HCT116 (cell line): ENCODE results near the gene TBC1D21. TPM values are rescaled to one million over a fixed set of nuclear protein-coding genes. Genes with fewer than 3 reads are reported as not detected.

Experiments used
- ATAC-seq: fragments of 200-7000 bp; cut with Tn5 transposase; 2 replicates; pipeline ENCODE4 v1.9.1; 2020; ENCODE audit warnings: mild to moderate bottlenecking, moderate library complexity
- BruUV-seq: library from RNA; stranded (reverse); fragments of 400-500 nt; replicated peaks from 2 replicates; lab custom pipeline; 2021; lab: Mats Ljungman, UMichigan
- CTCF ChIA-PET: fragments of 300-600 bp; sonication (Branson Sonifier 250); formaldehyde crosslinking; loops from one replicate; lab custom pipeline; 2021; ENCODE audit warnings: antibody characterized with exemption; lab: Charles Lee
- POLR2A ChIA-PET: fragments of 300-600, 350-600 bp; sonication (Branson Sonifier 250); formaldehyde crosslinking; loops from one replicate; lab custom pipeline; 2021; ENCODE audit warnings: antibody characterized with exemption; lab: Charles Lee
- RAD21 ChIA-PET, 2 experiments: fragments of 300-600 bp; sonication (Branson Sonifier 250); formaldehyde crosslinking; loops; one replicate each; lab custom pipeline; 2023; ENCODE audit warnings: low total read pairs in 2 of 2; ENCODE audit not compliant: uncharacterized antibody in 2 of 2, unreplicated experiment in 2 of 2, low non-redundant PET in 1 of 2; lab: Charles Lee
- DNase-seq: peaks from one replicate; pipeline ENCODE4 v3.0.0-alpha.2; 2010; ENCODE audit warnings: low read depth, low spot score
- H2AFZ ChIP-seq: fragments of 200-600 bp; shearing (Covaris generic), sonication (generic); 2 replicates; pipeline ENCODE4 v1.6.1; 2017; ENCODE audit warnings: low read depth, mixed run types, mixed read lengths, antibody characterized with exemption, low read length; ENCODE audit not compliant: poor library complexity, severe bottlenecking
- H3K27ac ChIP-seq: 2 replicates; pipeline ENCODE4 v1.5.1; 2012; ENCODE audit warnings: low read depth, low read length
- H3K27me3 ChIP-seq: fragments of 200-600 bp; sonication (generic); 2 replicates; pipeline ENCODE4 v1.6.1; 2016; ENCODE audit warnings: mixed run types, low read length, mixed read lengths; ENCODE audit not compliant: insufficient read depth
- H3K36me3 ChIP-seq, 2 experiments: fragments of 200-500 bp in 1 of 2; fragments of 200-600 bp in 1 of 2; sonication (Bioruptor generic) in 1 of 2; sonication (generic) in 1 of 2; 2 replicates each; pipeline versions ENCODE4 v1.5.1 to v1.6.1; 2014 to 2016; ENCODE audit warnings: low read length in 2 of 2, inconsistent platforms in 1 of 2, mixed read lengths in 1 of 2, mixed run types in 1 of 2; ENCODE audit not compliant: insufficient read depth in 2 of 2, control insufficient read depth in 1 of 2
- H3K4me1 ChIP-seq, 2 experiments: fragments of 200-600 bp in 1 of 2; sonication (generic) in 1 of 2; 2 replicates each; pipeline versions ENCODE4 v1.5.1 to v1.6.1; 2012 to 2017; ENCODE audit warnings: low read length in 2 of 2, inconsistent platforms in 1 of 2, mild to moderate bottlenecking in 1 of 2, mixed read lengths in 1 of 2, mixed run types in 1 of 2, moderate library complexity in 1 of 2; ENCODE audit not compliant: insufficient read depth in 2 of 2, control insufficient read depth in 1 of 2
- H3K4me2 ChIP-seq: fragments of 200-600 bp; sonication (generic); 2 replicates; pipeline ENCODE4 v1.6.1; 2017; ENCODE audit warnings: mixed run types, low read length, mixed read lengths
- H3K4me3 ChIP-seq, 2 experiments: fragments of 200-600 bp in 1 of 2; sonication (generic) in 1 of 2; replicated peaks in 1 of 2; 2 replicates each; pipeline ENCODE4 v1.5.1; 2011 to 2016; ENCODE audit warnings: low read length in 2 of 2, control low read depth in 1 of 2, low read depth in 1 of 2, mild to moderate bottlenecking in 1 of 2, mixed read lengths in 1 of 2, mixed run types in 1 of 2
- H3K79me2 ChIP-seq: fragments of 200-600 bp; sonication (generic); 2 replicates; pipeline ENCODE4 v1.6.1; 2017; ENCODE audit warnings: mild to moderate bottlenecking, mixed run types, low read length, moderate library complexity, mixed read lengths; ENCODE audit not compliant: insufficient read depth
- H3K9ac ChIP-seq: fragments of 200-600 bp; sonication (generic); 2 replicates; pipeline ENCODE4 v1.6.1; 2016; ENCODE audit warnings: low read length, mixed read lengths
- H3K9me2 ChIP-seq: fragments of 200-600 bp; sonication (generic), shearing (Covaris generic); 2 replicates; pipeline ENCODE4 v1.6.1; 2017; ENCODE audit warnings: mixed run types, mild to moderate bottlenecking, moderate library complexity; ENCODE audit not compliant: insufficient read depth
- H3K9me3 ChIP-seq, 2 experiments: fragments of 200-500 bp in 1 of 2; fragments of 200-600 bp in 1 of 2; sonication (Bioruptor generic) in 1 of 2; sonication (generic) in 1 of 2; 2 replicates each; pipeline ENCODE4 v1.6.1; 2014 to 2017; ENCODE audit warnings: low read length in 2 of 2, mixed read lengths in 2 of 2, inconsistent platforms in 1 of 2, low read depth in 1 of 2, mild to moderate bottlenecking in 1 of 2, mixed run types in 1 of 2, moderate library complexity in 1 of 2; ENCODE audit not compliant: control insufficient read depth in 1 of 2, insufficient read depth in 1 of 2
- H4K20me1 ChIP-seq: fragments of 200-600 bp; sonication (generic), shearing (Covaris generic); 2 replicates; pipeline ENCODE4 v1.6.1; 2017; ENCODE audit warnings: mixed run types, mild to moderate bottlenecking, moderate library complexity; ENCODE audit not compliant: insufficient read depth
- ATF3 ChIP-seq: IDR thresholded peaks from 2 replicates; pipeline ENCODE4 v1.6.1; 2012
- CBX3 ChIP-seq: IDR thresholded peaks from 2 replicates; pipeline ENCODE4 v1.6.1; 2012; ENCODE audit warnings: low read depth
- CEBPB ChIP-seq: IDR thresholded peaks from 2 replicates; pipeline ENCODE4 v1.6.1; 2012; ENCODE audit warnings: low read depth
- CTCF ChIP-seq, 3 experiments: fragments of 200-600 bp in 1 of 3; sonication (generic) in 1 of 3; IDR thresholded peaks in 2 of 3; conservative IDR thresholded peaks in 1 of 3; 2 replicates each; pipeline ENCODE4 v1.5.1; 2012 to 2017; ENCODE audit warnings: low read depth in 2 of 3, low read length in 2 of 3, antibody characterized with exemption in 1 of 3, borderline replicate concordance in 1 of 3, control low read depth in 1 of 3, mild to moderate bottlenecking in 1 of 3, mixed read lengths in 1 of 3, mixed run types in 1 of 3, moderate library complexity in 1 of 3; ENCODE audit not compliant: insufficient read depth in 1 of 3
- EGR1 ChIP-seq: IDR thresholded peaks from 2 replicates; pipeline ENCODE4 v1.6.1; 2012; ENCODE audit warnings: low read depth
- ELF1 ChIP-seq: IDR thresholded peaks from 2 replicates; pipeline ENCODE4 v1.6.1; 2012; ENCODE audit warnings: low read depth, borderline replicate concordance
- EZH2 ChIP-seq: fragments of 200-600 bp; sonication (generic); IDR thresholded peaks from 2 replicates; pipeline ENCODE4 v1.6.1; 2017; ENCODE audit warnings: antibody characterized with exemption, mixed run types
- FOSL1 ChIP-seq: IDR thresholded peaks from 2 replicates; pipeline ENCODE4 v1.6.1; 2012; ENCODE audit warnings: low read depth
- JUND ChIP-seq: IDR thresholded peaks from 2 replicates; pipeline ENCODE4 v1.6.1; 2012
- POLR2A ChIP-seq: IDR thresholded peaks from 2 replicates; pipeline ENCODE4 v1.7.0; 2011; ENCODE audit warnings: borderline replicate concordance; ENCODE audit not compliant: insufficient read depth, insufficient read length; ENCODE audit errors: extremely low read depth
- POLR2AphosphoS5 ChIP-seq: IDR thresholded peaks from 2 replicates; pipeline ENCODE4 v1.6.1; 2011; ENCODE audit warnings: mild to moderate bottlenecking, low read depth, low read length, moderate library complexity
- REST ChIP-seq: IDR thresholded peaks from 2 replicates; pipeline ENCODE4 v1.6.1; 2012; ENCODE audit warnings: low read depth
- TCF7L2 ChIP-seq: IDR thresholded peaks from 2 replicates; pipeline ENCODE4 v1.7.0; 2011; ENCODE audit warnings: borderline replicate concordance, inconsistent platforms; ENCODE audit not compliant: insufficient read depth, insufficient read length; ENCODE audit errors: extremely low read depth
- YY1 ChIP-seq: IDR thresholded peaks from 2 replicates; pipeline ENCODE4 v1.6.1; 2011; ENCODE audit warnings: low read length, low read depth, moderate library complexity, mild to moderate bottlenecking; ENCODE audit not compliant: insufficient replicate concordance; ENCODE audit errors: extremely low read depth
- ZFX ChIP-seq: fragments of 450-650 bp; IDR thresholded peaks from 2 replicates; pipeline ENCODE4 v1.6.1; 2017
- intact Hi-C: fragments of 100-400 bp; cut with micrococcal nuclease; formaldehyde crosslinking; loops from 2 replicates; pipeline ENCODE4 v1.10.0; 2022
- total RNA-seq: library from RNA; stranded (reverse); gene quantifications from one replicate; pipeline ENCODE4 v1.2.1, GENCODE V29; 2021; ENCODE audit not compliant: unreplicated experiment
- TF ChIP-seq, protein P1 (sequence below): IDR thresholded peaks from 2 replicates; pipeline ENCODE4 v1.6.1; 2011; ENCODE audit warnings: mild to moderate bottlenecking, low read length, moderate library complexity; ENCODE audit not compliant: insufficient replicate concordance; ENCODE audit errors: extremely low read depth

The TBC1D21 gene
- total RNA-seq, 1 experiment from 2014 or later, result not detected

DNA sequence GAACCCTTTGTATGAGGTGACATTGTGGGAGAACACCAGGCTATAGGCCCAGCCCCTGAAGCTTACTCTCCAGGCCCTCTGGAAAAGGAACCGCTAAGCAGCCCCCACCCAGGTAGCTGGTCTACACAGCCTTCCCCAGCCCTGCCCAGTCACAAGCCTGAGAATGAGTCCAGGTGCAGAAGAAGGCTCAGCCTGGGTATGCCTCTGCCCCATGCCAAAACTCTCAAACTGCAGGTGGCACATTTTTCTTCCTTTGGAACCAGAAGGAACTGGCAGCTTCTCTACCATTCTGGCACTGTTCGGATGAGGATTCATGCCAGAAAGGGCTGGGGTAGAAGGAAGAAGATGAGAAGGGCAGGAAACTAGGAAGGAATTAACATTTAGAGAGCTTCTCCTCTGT, 23.7 kb upstream of the TBC1D21 start:
- Histone ChIP-seq H4K20me1 (no peaks in the 10 kb centered on the region), H3K36me3 (no peaks in the 10 kb centered on the region), H3K4me1 (no peaks in the 10 kb centered on the region), H3K79me2 (no peaks in the 10 kb centered on the region), H3K9ac (no peak overlapping the region), H3K27me3 (peaks cover 89% of the 10 kb centered on the region), H3K27ac (no peak overlapping the region), H2AFZ (no peak overlapping the region), H3K9me3 (no peaks in the 10 kb centered on the region), H3K4me3 (no peak overlapping the region), H3K9me2 (no peaks in the 10 kb centered on the region), H3K4me2 (no peak overlapping the region)
- ChIA-PET POLR2A (no interaction called here), CTCF (no interaction called here), RAD21 (no interaction called here)
- no TSS peak for BruUV-seq
- TF ChIP-seq ZFX, result no peak
- TF ChIP-seq JUND, result no peak
- TF ChIP-seq EZH2, result no peak
- no peak for TF ChIP-seq ATF3
- TF ChIP-seq POLR2AphosphoS5, result no peak
- TF ChIP-seq CTCF (IDR thresholded peaks at IDR 0.05 in 2 of 3, conservative IDR thresholded peaks at IDR 0.05 in 1 of 3; ENCODE audit: borderline replicate concordance in 1 of 3, insufficient read depth in 1 of 3, low read depth in 2 of 3, low read length in 2 of 3), result no peak
- TF ChIP-seq EGR1, result no peak
- no peak for TF ChIP-seq REST
- TF ChIP-seq POLR2A, result no peak
- TF ChIP-seq CBX3, result no peak
- TF ChIP-seq, protein P1, sequence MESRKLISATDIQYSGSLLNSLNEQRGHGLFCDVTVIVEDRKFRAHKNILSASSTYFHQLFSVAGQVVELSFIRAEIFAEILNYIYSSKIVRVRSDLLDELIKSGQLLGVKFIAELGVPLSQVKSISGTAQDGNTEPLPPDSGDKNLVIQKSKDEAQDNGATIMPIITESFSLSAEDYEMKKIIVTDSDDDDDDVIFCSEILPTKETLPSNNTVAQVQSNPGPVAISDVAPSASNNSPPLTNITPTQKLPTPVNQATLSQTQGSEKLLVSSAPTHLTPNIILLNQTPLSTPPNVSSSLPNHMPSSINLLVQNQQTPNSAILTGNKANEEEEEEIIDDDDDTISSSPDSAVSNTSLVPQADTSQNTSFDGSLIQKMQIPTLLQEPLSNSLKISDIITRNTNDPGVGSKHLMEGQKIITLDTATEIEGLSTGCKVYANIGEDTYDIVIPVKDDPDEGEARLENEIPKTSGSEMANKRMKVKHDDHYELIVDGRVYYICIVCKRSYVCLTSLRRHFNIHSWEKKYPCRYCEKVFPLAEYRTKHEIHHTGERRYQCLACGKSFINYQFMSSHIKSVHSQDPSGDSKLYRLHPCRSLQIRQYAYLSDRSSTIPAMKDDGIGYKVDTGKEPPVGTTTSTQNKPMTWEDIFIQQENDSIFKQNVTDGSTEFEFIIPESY, result no peak
- TF ChIP-seq FOSL1, result no peak
- TF ChIP-seq YY1, result no peak
- no peak for TF ChIP-seq TCF7L2
- no peak for TF ChIP-seq CEBPB
- no peak for TF ChIP-seq ELF1
- DNase-seq (no peak), ATAC-seq (no peak)
- intact Hi-C loops, result no loop called here
